GM23338 (cell line): ENCODE data around the gene PTPRC. TPM values are rescaled to one million over a fixed set of nuclear protein-coding genes. Genes with fewer than 3 reads are reported as not detected.
A peak's percentile ranks its signal among the peaks of the same experiment; 100 is the strongest.

Experiments used
- ATAC-seq: fragments of 200-7000 bp; cut with Tn5 transposase; 3 replicates; pipeline ENCODE4 v1.9.1; 2020
- DNase-seq: peaks from one replicate; pipeline ENCODE4 v3.0.0-alpha.2; 2015; ENCODE audit warnings: low spot score
- H2AFZ ChIP-seq: fragments of 200-600 bp; sonication (generic); 2 replicates; pipeline ENCODE4 v1.8.0; 2016; ENCODE audit warnings: antibody characterized with exemption, mild to moderate bottlenecking, moderate library complexity
- H3F3A ChIP-seq: fragments of 200-600 bp; sonication (generic); replicated peaks from 2 replicates; pipeline ENCODE4 v1.8.0; 2017; ENCODE audit warnings: antibody characterized with exemption, mixed run types, low read depth
- H3K27ac ChIP-seq: fragments of 200-600 bp; sonication (generic); 2 replicates; pipeline ENCODE4 v1.6.1; 2016; ENCODE audit warnings: low read depth
- H3K27me3 ChIP-seq: fragments of 200-600 bp; sonication (generic); 2 replicates; pipeline ENCODE4 v1.8.0; 2016; ENCODE audit warnings: mild to moderate bottlenecking, mixed run types, moderate library complexity; ENCODE audit not compliant: insufficient read depth
- H3K36me3 ChIP-seq: fragments of 200-600 bp; sonication (generic); 2 replicates; pipeline ENCODE4 v1.8.0; 2016; ENCODE audit warnings: mild to moderate bottlenecking; ENCODE audit not compliant: insufficient read depth
- H3K4me1 ChIP-seq: fragments of 200-600 bp; sonication (generic); 2 replicates; pipeline ENCODE4 v1.8.0; 2016; ENCODE audit warnings: mild to moderate bottlenecking, moderate library complexity; ENCODE audit not compliant: insufficient read depth
- H3K4me2 ChIP-seq: fragments of 200-600 bp; sonication (generic); 2 replicates; pipeline ENCODE4 v1.7.1; 2017; ENCODE audit warnings: mixed run types
- H3K4me3 ChIP-seq: fragments of 200-600 bp; sonication (generic); 2 replicates; pipeline ENCODE4 v1.6.1; 2016; ENCODE audit warnings: mixed run types
- H3K79me2 ChIP-seq: fragments of 200-600 bp; sonication (generic); replicated peaks from 2 replicates; pipeline ENCODE4 v1.8.0; 2017; ENCODE audit warnings: mild to moderate bottlenecking; ENCODE audit not compliant: insufficient read depth
- H3K9me2 ChIP-seq: fragments of 200-600 bp; sonication (generic); 2 replicates; pipeline ENCODE4 v1.8.0; 2017; ENCODE audit not compliant: insufficient read depth
- H4K20me1 ChIP-seq: fragments of 200-600 bp; sonication (generic); replicated peaks from 2 replicates; pipeline ENCODE4 v1.8.0; 2017; ENCODE audit warnings: mild to moderate bottlenecking; ENCODE audit not compliant: insufficient read depth
- H3K27ac Mint-ChIP-seq: 2 replicates; pipeline ENCODE4 v1.8.0; 2020; ENCODE audit warnings: inconsistent platforms, mild to moderate bottlenecking, moderate library complexity, mixed read lengths
- H3K27me3 Mint-ChIP-seq: 3 replicates; pipeline ENCODE4 v1.8.0; 2022; ENCODE audit warnings: low read depth, mild to moderate bottlenecking, moderate library complexity, mixed read lengths, inconsistent platforms; ENCODE audit not compliant: insufficient read depth, poor library complexity
- H3K36me3 Mint-ChIP-seq: 3 replicates; pipeline ENCODE4 v1.8.0; 2021; ENCODE audit warnings: low read depth, mild to moderate bottlenecking, inconsistent platforms, moderate library complexity, mixed read lengths
- H3K4me1 Mint-ChIP-seq: 3 replicates; pipeline ENCODE4 v1.8.0; 2020; ENCODE audit warnings: mild to moderate bottlenecking, inconsistent platforms, mixed read lengths
- H3K4me3 Mint-ChIP-seq: 3 replicates; pipeline ENCODE4 v1.8.0; 2021; ENCODE audit warnings: moderate library complexity, mild to moderate bottlenecking, inconsistent platforms, mixed read lengths
- H3K9me3 Mint-ChIP-seq: 3 replicates; pipeline ENCODE4 v1.8.0; 2020; ENCODE audit warnings: moderate library complexity, mild to moderate bottlenecking, inconsistent platforms, mixed read lengths
- CREB1 ChIP-seq: fragments of 250-450 bp; sonication (Bioruptor Pico); IDR thresholded peaks from 2 replicates; pipeline ENCODE4 v1.5.0; 2020; ENCODE audit warnings: low read depth, mild to moderate bottlenecking, moderate library complexity
- CTCF ChIP-seq, 2 experiments: fragments of 200-600 bp in 1 of 2; sonication (generic) in 1 of 2; conservative IDR thresholded peaks; 2 replicates each; pipeline versions ENCODE4 v1.5.1 to v1.6.1; 2016 to 2017; ENCODE audit warnings: antibody characterized with exemption in 2 of 2, low read depth in 2 of 2, mild to moderate bottlenecking in 2 of 2, moderate library complexity in 1 of 2
- EZH2 ChIP-seq: fragments of 200-600 bp; sonication (generic); IDR thresholded peaks from one replicate; pipeline ENCODE4 v1.8.0; 2017; ENCODE audit warnings: antibody characterized with exemption, mild to moderate bottlenecking, low read depth; ENCODE audit not compliant: unreplicated experiment
- EZH2phosphoT487 ChIP-seq: fragments of 200-600 bp; sonication (generic); IDR thresholded peaks from one replicate; pipeline ENCODE4 v1.8.1; 2018; ENCODE audit warnings: antibody characterized with exemption; ENCODE audit not compliant: unreplicated experiment
- JUNB ChIP-seq: IDR thresholded peaks from one replicate; pipeline ENCODE4 v1.6.1; 2016; ENCODE audit warnings: antibody characterized with exemption; ENCODE audit not compliant: unreplicated experiment
- NANOG ChIP-seq: IDR thresholded peaks from 2 replicates; pipeline ENCODE4 v1.6.1; 2016; ENCODE audit warnings: antibody characterized with exemption, borderline replicate concordance
- POLR2AphosphoS5 ChIP-seq: IDR thresholded peaks from 2 replicates; pipeline ENCODE4 v1.6.1; 2016; ENCODE audit warnings: antibody characterized with exemption, low read depth
- STAT1 ChIP-seq: IDR thresholded peaks from one replicate; pipeline ENCODE4 v1.6.1; 2016; ENCODE audit warnings: antibody characterized with exemption; ENCODE audit not compliant: unreplicated experiment
- polyA plus RNA-seq: library from polyadenylated mRNA; unstranded; fragments of >200 nt; fragmentation: Nextera tagmentation; extraction: Ambion mirVana; gene quantifications from 2 replicates; pipeline ENCODE4 v1.2.1, GENCODE V29; 2016
- total RNA-seq: library from RNA; depleted of rRNA; stranded (reverse); fragments of >200 nt; shearing (Covaris generic); gene quantifications from 2 replicates; pipeline ENCODE4 v1.2.3, GENCODE V29; 2014
- TF ChIP-seq, protein P1 (sequence below): IDR thresholded peaks from 2 replicates; pipeline ENCODE4 v1.6.1; 2016; ENCODE audit warnings: antibody characterized with exemption

The PTPRC gene
- total and polyA plus RNA-seq, 2 experiments from 2014 or later, result 0.10 to 0.52 TPM

DNA sequence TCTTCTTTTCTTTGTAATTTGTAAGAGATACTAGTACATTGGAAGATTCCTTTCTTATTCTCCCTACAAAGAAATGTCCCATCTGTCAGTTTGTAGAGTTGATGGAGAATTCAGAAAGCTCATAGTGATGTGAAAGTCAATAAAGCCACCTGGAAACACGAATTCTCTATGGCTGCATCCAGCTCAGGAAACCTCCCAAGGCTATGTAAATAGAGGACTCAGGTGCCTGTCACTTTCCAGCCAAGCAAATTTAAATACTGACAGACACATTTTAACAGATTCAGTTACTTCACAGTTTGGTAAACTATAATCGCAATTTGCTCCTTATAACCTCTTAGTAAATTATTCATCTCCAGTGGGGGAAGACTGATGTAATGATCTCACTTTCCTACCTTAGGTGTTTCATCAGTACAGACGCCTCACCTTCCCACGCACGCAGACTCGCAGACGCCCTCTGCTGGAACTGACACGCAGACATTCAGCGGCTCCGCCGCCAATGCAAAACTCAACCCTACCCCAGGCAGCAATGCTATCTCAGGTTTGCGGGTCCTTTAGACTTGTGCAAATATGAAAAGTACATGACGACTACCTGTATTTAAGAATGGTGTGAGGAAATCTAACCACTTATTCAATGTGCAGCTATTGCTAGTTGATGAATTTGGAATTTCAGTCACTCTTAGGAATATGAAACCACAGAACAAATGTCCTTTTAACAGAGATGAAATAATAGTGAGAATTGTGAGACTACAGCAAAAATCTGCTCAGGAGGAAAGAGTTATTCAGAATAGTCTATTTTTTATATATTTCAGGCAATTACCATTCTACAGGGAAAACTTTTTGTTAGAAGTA is 60.6 kb downstream of the PTPRC start:
- Histone ChIP-seq H3K4me3 (peak overlapping the region; percentile 13), H4K20me1 (no peaks in the 10 kb centered on the region), H2AFZ (no peak overlapping the region)

DNA sequence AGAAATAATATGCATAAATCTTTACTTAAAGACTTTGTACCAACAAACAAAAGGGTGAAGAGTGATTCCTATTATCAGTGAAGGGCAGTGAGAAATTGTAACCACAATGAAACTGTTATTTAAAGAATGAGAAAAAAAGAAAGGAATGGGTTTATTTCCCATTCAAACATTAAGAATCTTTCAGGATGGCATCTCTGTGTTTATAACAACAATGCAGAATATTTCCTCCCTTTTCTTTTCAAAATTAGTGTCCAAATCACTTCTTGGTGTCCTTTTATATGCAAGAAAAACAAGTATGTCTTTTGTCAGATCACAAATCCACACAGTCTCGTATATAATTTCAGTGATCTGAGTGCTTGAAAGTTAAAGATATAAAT is 61.2 kb downstream of the PTPRC start:
- ATAC-seq, result no peak

More for the DNA sequence above, 60.6 kb downstream of the PTPRC start:
- Histone ChIP-seq H3K27me3 (no peaks in the 10 kb centered on the region), H3K9me2 (no peaks in the 10 kb centered on the region), H3F3A (0 out of 2 replicates have a peak, but pooled peaks cover 10% of the 10 kb centered on the region), H3K79me2 (no peaks in the 10 kb centered on the region), H3K36me3 (no peaks in the 10 kb centered on the region), H3K4me1 (peaks cover 43% of the 10 kb centered on the region), H3K27ac (peak overlapping the region; percentile 72; the same call in 1 of the 2 replicates), H3K4me2 (peak overlapping the region; percentile 59)
- ATAC-seq, result peak; percentile 82
- H3K27ac Mint-ChIP-seq, result peak overlapping the region; percentile 91
- H3K4me3 Mint-ChIP-seq, result peak overlapping the region; percentile 47
- H3K36me3 Mint-ChIP-seq, result no peaks in the 10 kb centered on the region
- peaks cover 50% of the 10 kb centered on the region for H3K4me1 Mint-ChIP-seq
- TF ChIP-seq CREB1 (CRISPR knock-in tag) (peak; percentile 63), POLR2AphosphoS5 (no peak), EZH2 (no peak), CTCF (conservative IDR thresholded peaks at IDR 0.05; ENCODE audit: low read depth in 2 of 2) (peak; percentile 82 to 91), JUNB (no peak), EZH2phosphoT487 (no peak)
- TF ChIP-seq, protein P1, sequence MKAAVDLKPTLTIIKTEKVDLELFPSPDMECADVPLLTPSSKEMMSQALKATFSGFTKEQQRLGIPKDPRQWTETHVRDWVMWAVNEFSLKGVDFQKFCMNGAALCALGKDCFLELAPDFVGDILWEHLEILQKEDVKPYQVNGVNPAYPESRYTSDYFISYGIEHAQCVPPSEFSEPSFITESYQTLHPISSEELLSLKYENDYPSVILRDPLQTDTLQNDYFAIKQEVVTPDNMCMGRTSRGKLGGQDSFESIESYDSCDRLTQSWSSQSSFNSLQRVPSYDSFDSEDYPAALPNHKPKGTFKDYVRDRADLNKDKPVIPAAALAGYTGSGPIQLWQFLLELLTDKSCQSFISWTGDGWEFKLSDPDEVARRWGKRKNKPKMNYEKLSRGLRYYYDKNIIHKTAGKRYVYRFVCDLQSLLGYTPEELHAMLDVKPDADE, result no peak
- H3K27me3 Mint-ChIP-seq, result peaks cover 3% of the 10 kb centered on the region
- peak; percentile 79 for DNase-seq
- no peaks in the 10 kb centered on the region for H3K9me3 Mint-ChIP-seq

More for the DNA sequence above, 61.2 kb downstream of the PTPRC start:
- no peak for TF ChIP-seq STAT1
- peak; percentile 72; the same call in 1 of the 2 replicates for TF ChIP-seq NANOG
- TF ChIP-seq EZH2phosphoT487, result no peak
- H2AFZ ChIP-seq, result no peak overlapping the region
- peak overlapping the region; percentile 93 for H3K27ac Mint-ChIP-seq
- no peaks in the 10 kb centered on the region for H3K9me2 ChIP-seq
- peak overlapping the region; percentile 59 for H3K4me2 ChIP-seq
- H3K4me3 ChIP-seq, result peak overlapping the region; percentile 13
- no peaks in the 10 kb centered on the region for H3K36me3 Mint-ChIP-seq
- no peaks in the 10 kb centered on the region for H3K9me3 Mint-ChIP-seq
- H3F3A ChIP-seq, result 0 out of 2 replicates have a peak, but pooled peaks cover 10% of the 10 kb centered on the region
- H3K27ac ChIP-seq, result peak overlapping the region; percentile 72
- DNase-seq, result no peak
- no peaks in the 10 kb centered on the region for H4K20me1 ChIP-seq
- no peaks in the 10 kb centered on the region for H3K27me3 ChIP-seq
- H3K27me3 Mint-ChIP-seq, result peaks cover 3% of the 10 kb centered on the region
- H3K36me3 ChIP-seq, result no peaks in the 10 kb centered on the region
- peaks cover 54% of the 10 kb centered on the region for H3K4me1 Mint-ChIP-seq
- no peaks in the 10 kb centered on the region for H3K79me2 ChIP-seq
- H3K4me1 ChIP-seq, result peaks cover 43% of the 10 kb centered on the region
- H3K4me3 Mint-ChIP-seq, result peak overlapping the region; percentile 47; the same call in 2 of the 3 replicates
